ENCODE measurements around the gene TUBGCP3. TPM values are rescaled to one million over a fixed set of nuclear protein-coding genes. Genes with fewer than 3 reads are reported as not detected.

Gene TUBGCP3, protein sequence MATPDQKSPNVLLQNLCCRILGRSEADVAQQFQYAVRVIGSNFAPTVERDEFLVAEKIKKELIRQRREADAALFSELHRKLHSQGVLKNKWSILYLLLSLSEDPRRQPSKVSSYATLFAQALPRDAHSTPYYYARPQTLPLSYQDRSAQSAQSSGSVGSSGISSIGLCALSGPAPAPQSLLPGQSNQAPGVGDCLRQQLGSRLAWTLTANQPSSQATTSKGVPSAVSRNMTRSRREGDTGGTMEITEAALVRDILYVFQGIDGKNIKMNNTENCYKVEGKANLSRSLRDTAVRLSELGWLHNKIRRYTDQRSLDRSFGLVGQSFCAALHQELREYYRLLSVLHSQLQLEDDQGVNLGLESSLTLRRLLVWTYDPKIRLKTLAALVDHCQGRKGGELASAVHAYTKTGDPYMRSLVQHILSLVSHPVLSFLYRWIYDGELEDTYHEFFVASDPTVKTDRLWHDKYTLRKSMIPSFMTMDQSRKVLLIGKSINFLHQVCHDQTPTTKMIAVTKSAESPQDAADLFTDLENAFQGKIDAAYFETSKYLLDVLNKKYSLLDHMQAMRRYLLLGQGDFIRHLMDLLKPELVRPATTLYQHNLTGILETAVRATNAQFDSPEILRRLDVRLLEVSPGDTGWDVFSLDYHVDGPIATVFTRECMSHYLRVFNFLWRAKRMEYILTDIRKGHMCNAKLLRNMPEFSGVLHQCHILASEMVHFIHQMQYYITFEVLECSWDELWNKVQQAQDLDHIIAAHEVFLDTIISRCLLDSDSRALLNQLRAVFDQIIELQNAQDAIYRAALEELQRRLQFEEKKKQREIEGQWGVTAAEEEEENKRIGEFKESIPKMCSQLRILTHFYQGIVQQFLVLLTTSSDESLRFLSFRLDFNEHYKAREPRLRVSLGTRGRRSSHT
- 10.4 and 10.9 TPM in 2 replicates for total RNA-seq (ENCODE audit: low replicate concordance)

DNA sequence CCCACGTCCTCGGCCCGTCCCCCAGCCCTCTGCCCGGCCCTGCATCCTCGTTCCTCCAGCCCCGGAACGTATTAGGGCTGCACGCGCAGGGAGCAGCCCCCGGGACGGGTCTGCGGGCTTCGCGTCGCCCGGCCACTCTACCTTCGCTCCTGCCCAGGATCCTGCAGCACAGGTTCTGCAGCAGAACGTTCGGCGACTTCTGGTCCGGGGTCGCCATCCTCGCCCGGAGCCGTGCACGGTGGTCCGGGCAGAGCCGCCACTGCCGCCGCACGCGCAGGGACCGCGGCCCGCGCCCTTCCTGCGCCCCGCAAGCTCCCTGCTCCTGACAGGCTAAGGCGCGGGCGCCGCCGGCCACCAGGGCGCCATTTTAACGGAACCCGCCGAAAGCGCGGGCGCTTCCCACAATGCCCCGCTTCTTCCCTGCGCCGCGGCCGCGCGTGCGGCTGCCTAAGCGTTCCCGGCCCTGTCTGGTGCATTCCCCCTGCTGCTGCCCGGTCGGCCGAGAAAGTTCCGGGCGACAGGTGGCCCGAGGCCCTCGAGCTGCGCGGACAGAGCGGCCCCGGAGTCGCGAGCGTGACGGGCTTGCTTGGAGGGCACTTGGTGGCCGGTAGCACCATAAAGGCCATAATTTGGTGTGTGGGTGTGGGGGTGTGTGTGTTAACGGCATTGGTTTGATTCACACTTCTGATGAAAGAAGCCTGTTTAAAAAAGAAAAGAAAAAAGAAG is at the start of gene TUBGCP3:
Gene TUBGCP3 (minus strand): TSS at position 390 of the 726 bp plus-strand sequence. CDS start 173 bp downstream, at position 217.

Other genes with a start within 250 kb of the TUBGCP3 start
- gene SPACA7, start 211.8 kb downstream of the TUBGCP3 start, total RNA-seq (ENCODE audit: low replicate concordance): not detected in 2 replicates
- gene ATP11A, start 101.9 kb upstream of the TUBGCP3 start, total RNA-seq (ENCODE audit: low replicate concordance): 6.0 and 7.8 TPM in 2 replicates